Activated naive CD4-positive, alpha-beta T cell treated with anti-CD3 and anti-CD28 coated beads, Interleukin-2, amount 50 U/mL, for 72 hours (primary cell): ENCODE data around the gene RSPH9. TPM values are rescaled to one million over a fixed set of nuclear protein-coding genes. Genes with fewer than 3 reads are reported as not detected.
A peak's percentile ranks its signal among the peaks of the same experiment; 100 is the strongest.
"Not testable (repeated sequence)": the region's sequence is repeated elsewhere in the genome, so short reads cannot be mapped to it uniquely, and the experiment has no call there.

Experiments used
- ATAC-seq, 2 donors: fragments of 150-1000 bp; cut with Tn5 transposase; 2 replicates each; pipeline ENCODE4 v1.10.0; 2021; ENCODE audit warnings: mild to moderate bottlenecking in 2 of 2, moderate library complexity in 2 of 2
- DNase-seq, 2 donors: peaks; one replicate each; pipeline ENCODE4 v3.0.0; 2021 to 2022; ENCODE audit warnings: low spot score in 2 of 2
- H3K27ac Mint-ChIP-seq, 2 donors: one replicate each; pipeline ENCODE4 v1.8.0; 2022; ENCODE audit warnings: mild to moderate bottlenecking in 2 of 2, mixed read lengths in 2 of 2
- H3K36me3 Mint-ChIP-seq, 2 donors: one replicate each; pipeline ENCODE4 v1.8.0; 2022; ENCODE audit warnings: mixed read lengths in 2 of 2
- H3K9me3 Mint-ChIP-seq, 2 donors: one replicate each; pipeline ENCODE4 v1.8.0; 2022; ENCODE audit warnings: mixed read lengths in 2 of 2
- total RNA-seq, 2 donors: library from RNA; stranded (reverse); gene quantifications; one replicate each; pipeline ENCODE4 v1.2.3, GENCODE V29; 2022

RSPH9 gene
- total RNA-seq, 2 donors from 2014 or later, result 0.09 to 0.21 TPM

- no peaks in the 10 kb centered on the region for H3K36me3 Mint-ChIP-seq
- no peak for DNase-seq
- ATAC-seq, result no peak
- no peak overlapping the region for H3K27ac Mint-ChIP-seq
- H3K9me3 Mint-ChIP-seq, result no peaks in the 10 kb centered on the region
Measured at GRCh38 chr6:43647613-43648012, 2.8 kb downstream of the RSPH9 start.

- Mint-ChIP-seq H3K9me3 (no peaks in the 10 kb centered on the region), H3K27ac (no peak overlapping the region), H3K36me3 (no peaks in the 10 kb centered on the region)
- DNase-seq, result no peak
- ATAC-seq, result no peak
Measured at GRCh38 chr6:43648248-43648647, 3.4 kb downstream of the RSPH9 start.

- ATAC-seq, H3K27ac Mint-ChIP-seq, H3K36me3 Mint-ChIP-seq, H3K9me3 Mint-ChIP-seq, DNase-seq: not testable (repeated sequence)
Measured at GRCh38 chr6:43652822-43653221, 8.0 kb downstream of the RSPH9 start.

- Mint-ChIP-seq H3K36me3 (peaks cover 0 to 5% of the 10 kb centered on the region in 2 donors), H3K9me3 (no peaks in the 10 kb centered on the region), H3K27ac (no peak overlapping the region)
- DNase-seq, result no peak
- ATAC-seq, result no peak
Measured at GRCh38 chr6:43657221-43657802, 12.5 kb downstream of the RSPH9 start.

- ATAC-seq (no peak), DNase-seq (no peak)
- Mint-ChIP-seq H3K27ac (no peak overlapping the region), H3K9me3 (no peaks in the 10 kb centered on the region), H3K36me3 (peaks cover 0 to 5% of the 10 kb centered on the region in 2 donors)
Measured at GRCh38 chr6:43658161-43658560, 13.3 kb downstream of the RSPH9 start.

- peak in 1 of 2 donors; percentile 55 for ATAC-seq
- not testable (repeated sequence) for H3K9me3 Mint-ChIP-seq, H3K27ac Mint-ChIP-seq, H3K36me3 Mint-ChIP-seq, DNase-seq
Measured at GRCh38 chr6:43662948-43663347, 18.1 kb downstream of the RSPH9 start.

GRCh38 chr6:43665376-43665775 lies 20.5 kb downstream of the RSPH9 start:
- no peaks in the 10 kb centered on the region for H3K9me3 Mint-ChIP-seq
- ATAC-seq (no peak), DNase-seq (no peak)
- H3K36me3 Mint-ChIP-seq, result peaks cover 0 to 5% of the 10 kb centered on the region in 2 donors
- H3K27ac Mint-ChIP-seq, result no peak overlapping the region

- H3K27ac Mint-ChIP-seq, result peak overlapping the region in 1 of 2 donors; percentile 41
- H3K36me3 Mint-ChIP-seq, result no peaks in the 10 kb centered on the region
- ATAC-seq, result no peak
- no peak for DNase-seq
- H3K9me3 Mint-ChIP-seq, result no peaks in the 10 kb centered on the region
Measured at GRCh38 chr6:43666196-43666920, 21.5 kb downstream of the RSPH9 start.

GRCh38 chr6:43667245-43668150 lies 22.7 kb downstream of the RSPH9 start:
- no peaks in the 10 kb centered on the region for H3K36me3 Mint-ChIP-seq
- peak; percentile 63 to 65 for ATAC-seq
- DNase-seq, result peak; percentile 76 to 89
- no peaks in the 10 kb centered on the region for H3K9me3 Mint-ChIP-seq
- peak overlapping the region; percentile 80 to 87 for H3K27ac Mint-ChIP-seq

GRCh38 chr6:43668151-43669028 lies 23.6 kb downstream of the RSPH9 start:
- no peaks in the 10 kb centered on the region for H3K36me3 Mint-ChIP-seq
- H3K9me3 Mint-ChIP-seq, result no peaks in the 10 kb centered on the region
- peak; percentile 40 to 70 for ATAC-seq
- peak overlapping the region; percentile 80 to 87 for H3K27ac Mint-ChIP-seq
- DNase-seq, result peak in 1 of 2 donors; percentile 62

GRCh38 chr6:43669050-43669921 lies 24.4 kb downstream of the RSPH9 start:
- Mint-ChIP-seq H3K9me3 (no peaks in the 10 kb centered on the region), H3K36me3 (no peaks in the 10 kb centered on the region), H3K27ac (peak overlapping the region; percentile 80 to 87)
- no peak for DNase-seq
- ATAC-seq, result peak; percentile 5 to 19

- Mint-ChIP-seq H3K27ac (peak overlapping the region; percentile 80 to 87), H3K36me3 (no peaks in the 10 kb centered on the region), H3K9me3 (no peaks in the 10 kb centered on the region)
- ATAC-seq (peak; percentile 66 to 72), DNase-seq (peak in 1 of 2 donors; percentile 36)
Measured at GRCh38 chr6:43669922-43670622, 25.2 kb downstream of the RSPH9 start.

- Mint-ChIP-seq H3K36me3 (no peaks in the 10 kb centered on the region), H3K27ac (peak overlapping the region; percentile 80 to 90), H3K9me3 (no peaks in the 10 kb centered on the region)
- ATAC-seq, result no peak
- no peak for DNase-seq
Measured at GRCh38 chr6:43670623-43670986, 25.8 kb downstream of the RSPH9 start.

GRCh38 chr6:43671011-43671800 lies 26.4 kb downstream of the RSPH9 start:
- no peaks in the 10 kb centered on the region for H3K36me3 Mint-ChIP-seq
- peak overlapping the region; percentile 80 to 90 for H3K27ac Mint-ChIP-seq
- DNase-seq (no peak), ATAC-seq (no peak)
- no peaks in the 10 kb centered on the region for H3K9me3 Mint-ChIP-seq
